SU-DHL-6 (cell line): Measurements from ENCODE around the gene CRYGC.

Experiments
- H2AFZ ChIP-seq: fragments of 200-600 bp; sonication (generic); 2 replicates; pipeline ENCODE4 v1.6.1; 2014; ENCODE audit warnings: low read depth, mild to moderate bottlenecking, moderate library complexity, mixed read lengths, antibody characterized with exemption, low read length; ENCODE audit not compliant: severe bottlenecking
- H3F3A ChIP-seq: fragments of 200-600 bp; shearing (Covaris generic); 2 replicates; pipeline ENCODE4 v1.6.0; 2016; ENCODE audit warnings: antibody characterized with exemption, mild to moderate bottlenecking; ENCODE audit not compliant: insufficient read depth
- H3K27ac ChIP-seq: fragments of 200-600 bp; sonication (generic); 2 replicates; pipeline ENCODE4 v1.5.1; 2016; ENCODE audit warnings: low read depth, mild to moderate bottlenecking, low read length, moderate library complexity, mixed read lengths
- H3K27me3 ChIP-seq: fragments of 200-600 bp; sonication (generic), shearing (Covaris generic); 2 replicates; pipeline ENCODE4 v1.6.0; 2014; ENCODE audit warnings: mild to moderate bottlenecking, low read length
- H3K36me3 ChIP-seq: fragments of 200-600 bp; sonication (generic); 2 replicates; pipeline ENCODE4 v1.6.1; 2014; ENCODE audit warnings: mild to moderate bottlenecking, low read length, mixed read lengths
- H3K4me2 ChIP-seq: fragments of 300-600, 200-600 bp; shearing (Covaris generic), sonication (generic); 2 replicates; pipeline ENCODE4 v1.6.0; 2014; ENCODE audit warnings: low read length, low read depth, mild to moderate bottlenecking; ENCODE audit not compliant: poor library complexity, severe bottlenecking
- H3K4me3 ChIP-seq: fragments of 200-600 bp; sonication (generic); 2 replicates; pipeline ENCODE4 v1.5.1; 2014; ENCODE audit warnings: antibody characterized with exemption, low read length, mild to moderate bottlenecking, mixed read lengths; ENCODE audit not compliant: insufficient read depth, poor library complexity, severe bottlenecking
- H3K79me2 ChIP-seq: fragments of 200-600 bp; sonication (generic); 2 replicates; pipeline ENCODE4 v1.6.1; 2014; ENCODE audit warnings: mild to moderate bottlenecking, low read length, moderate library complexity; ENCODE audit not compliant: insufficient read depth
- H3K9ac ChIP-seq: fragments of 200-600 bp; sonication (generic); 2 replicates; pipeline ENCODE4 v1.7.0; 2014; ENCODE audit warnings: mild to moderate bottlenecking, low read length
- H3K9me2 ChIP-seq: fragments of 200-600 bp; sonication (generic); replicated peaks from 2 replicates; pipeline ENCODE4 v1.6.1; 2014; ENCODE audit warnings: low read length; ENCODE audit not compliant: insufficient read depth
- H3K9me3 ChIP-seq: fragments of 200-600 bp; sonication (generic); 2 replicates; pipeline ENCODE4 v1.6.1; 2014; ENCODE audit warnings: low read length, mixed read lengths; ENCODE audit not compliant: insufficient read depth
- H4K20me1 ChIP-seq: fragments of 200-600 bp; sonication (generic); 2 replicates; pipeline ENCODE4 v1.6.1; 2014; ENCODE audit warnings: low read depth, mild to moderate bottlenecking, antibody characterized with exemption, low read length, moderate library complexity, mixed read lengths
- CTCF ChIP-seq: fragments of 200-600 bp; sonication (generic); IDR thresholded peaks from one replicate; pipeline ENCODE4 v1.5.1; 2017; ENCODE audit warnings: antibody characterized with exemption, mild to moderate bottlenecking, low read length, moderate library complexity; ENCODE audit not compliant: insufficient read depth, poor library complexity, severe bottlenecking
- EZH2phosphoT487 ChIP-seq: fragments of 200-600 bp; sonication (generic), shearing (Covaris generic); conservative IDR thresholded peaks from 2 replicates; pipeline ENCODE4 v1.6.1; 2018; ENCODE audit warnings: mild to moderate bottlenecking, antibody characterized with exemption, low read length, moderate library complexity, mixed read lengths

The CRYGC gene

GRCh38 chr2:208164951-208165755 lies 35.5 kb upstream of the CRYGC start:
- Histone ChIP-seq H3F3A (no peaks in the 10 kb centered on the region), H3K4me3 (no peak overlapping the region), H3K27ac (no peak overlapping the region), H3K27me3 (no peaks in the 10 kb centered on the region), H3K79me2 (no peaks in the 10 kb centered on the region), H4K20me1 (no peaks in the 10 kb centered on the region), H3K9ac (no peak overlapping the region), H2AFZ (no peak overlapping the region), H3K9me2 (no peaks in the 10 kb centered on the region), H3K9me3 (no peaks in the 10 kb centered on the region), H3K36me3 (no peaks in the 10 kb centered on the region), H3K4me2 (no peak overlapping the region)
- TF ChIP-seq CTCF (no peak), EZH2phosphoT487 (no peak)

- TF ChIP-seq EZH2phosphoT487 (no peak), CTCF (no peak)
These were observed 33.9 kb upstream of the CRYGC start, which contains the start of gene CRYGA for GRCh38 chr2:208163489-208163888. TSS of gene CRYGA (minus strand) at chr2:208163589. CDS start at chr2:208163556, 33 bp downstream.

GRCh38 chr2:208156439-208156838 lies 26.8 kb upstream of the CRYGC start:
- TF ChIP-seq CTCF (no peak), EZH2phosphoT487 (no peak)
- no peak overlapping the region for H3K4me2 ChIP-seq
- no peaks in the 10 kb centered on the region for H3K27me3 ChIP-seq
- no peaks in the 10 kb centered on the region for H3K9me3 ChIP-seq
- H3F3A ChIP-seq: no peaks in the 10 kb centered on the region
- H3K36me3 ChIP-seq: no peaks in the 10 kb centered on the region
- no peak overlapping the region for H3K27ac ChIP-seq
- no peaks in the 10 kb centered on the region for H4K20me1 ChIP-seq
- no peaks in the 10 kb centered on the region for H3K9me2 ChIP-seq
- no peak overlapping the region for H3K4me3 ChIP-seq
- H2AFZ ChIP-seq: no peak overlapping the region
- no peaks in the 10 kb centered on the region for H3K79me2 ChIP-seq
- H3K9ac ChIP-seq: no peak overlapping the region

More at GRCh38 chr2:208163489-208163888, 33.9 kb upstream of the CRYGC start, which contains the start of gene CRYGA:
- H3K27ac ChIP-seq: no peak within 1 kb of the TSS
- no peak within 1 kb of the TSS for H3K4me2 ChIP-seq
- H4K20me1 ChIP-seq: no peaks in the 10 kb centered on the region
- no peaks in the 10 kb centered on the region for H3K36me3 ChIP-seq
- no peaks in the 10 kb centered on the region for H3K9me3 ChIP-seq
- H3K4me3 ChIP-seq: no peak within 1 kb of the TSS
- H3K27me3 ChIP-seq: no peaks in the 10 kb centered on the region
- no peaks in the 10 kb centered on the region for H3K9me2 ChIP-seq
- H2AFZ ChIP-seq: no peak within 1 kb of the TSS
- H3F3A ChIP-seq: no peaks in the 10 kb centered on the region
- no peaks in the 10 kb centered on the region for H3K79me2 ChIP-seq
- H3K9ac ChIP-seq: no peak within 1 kb of the TSS
